ENCODE data around the gene FAM3B. TPM values are rescaled to one million over a fixed set of nuclear protein-coding genes. Genes with fewer than 3 reads are reported as not detected.

Gene FAM3B
- total RNA-seq, 1 experiment from 2014 or later: not detected

DNA sequence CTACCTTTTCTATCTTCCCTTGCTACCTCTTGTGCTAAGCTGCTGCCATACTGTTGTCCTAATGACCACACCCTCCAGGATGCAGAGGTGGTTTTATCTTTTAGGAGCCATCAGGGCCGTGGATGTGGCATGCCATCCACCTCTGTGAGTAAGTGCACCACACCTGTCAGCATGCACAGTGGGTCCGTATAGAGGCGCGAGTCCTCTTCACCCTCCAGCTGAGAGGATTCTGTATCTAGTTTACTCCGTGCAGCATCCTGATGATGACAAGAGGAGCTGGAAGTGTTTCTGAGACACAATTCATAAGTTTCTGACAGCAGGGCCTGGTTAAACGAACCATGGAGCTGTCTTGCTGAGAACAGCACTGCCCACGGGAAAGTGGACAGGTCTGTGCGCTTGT, 11.2 kb downstream of the FAM3B start:
- Histone ChIP-seq H3K4me1 (ENCODE audit: control insufficient read depth, insufficient read depth, low read length) (no peaks in the 10 kb centered on the region), H3K27me3 (ENCODE audit: control insufficient read depth, insufficient read depth, low read length) (no peaks in the 10 kb centered on the region), H3K27ac (ENCODE audit: low read length) (no peak overlapping the region), H3K9me3 (ENCODE audit: control insufficient read depth, insufficient read depth, low read depth, low read length) (no peaks in the 10 kb centered on the region), H3K36me3 (ENCODE audit: control insufficient read depth, insufficient read depth, low read length) (no peaks in the 10 kb centered on the region), H3K4me3 (ENCODE audit: low read depth in 2 of 2, low read length in 2 of 2) (no peak overlapping the region)
- BruUV-seq (replicated peaks): no TSS peak
- TF ChIP-seq POLR2AphosphoS5 (IDR thresholded peaks at IDR 0.05; ENCODE audit: low read depth, low read length): no peak
- TF ChIP-seq SIN3A (IDR thresholded peaks at IDR 0.05; ENCODE audit: borderline replicate concordance, insufficient read depth, low read depth, low read length): no peak
- TF ChIP-seq, protein P1, sequence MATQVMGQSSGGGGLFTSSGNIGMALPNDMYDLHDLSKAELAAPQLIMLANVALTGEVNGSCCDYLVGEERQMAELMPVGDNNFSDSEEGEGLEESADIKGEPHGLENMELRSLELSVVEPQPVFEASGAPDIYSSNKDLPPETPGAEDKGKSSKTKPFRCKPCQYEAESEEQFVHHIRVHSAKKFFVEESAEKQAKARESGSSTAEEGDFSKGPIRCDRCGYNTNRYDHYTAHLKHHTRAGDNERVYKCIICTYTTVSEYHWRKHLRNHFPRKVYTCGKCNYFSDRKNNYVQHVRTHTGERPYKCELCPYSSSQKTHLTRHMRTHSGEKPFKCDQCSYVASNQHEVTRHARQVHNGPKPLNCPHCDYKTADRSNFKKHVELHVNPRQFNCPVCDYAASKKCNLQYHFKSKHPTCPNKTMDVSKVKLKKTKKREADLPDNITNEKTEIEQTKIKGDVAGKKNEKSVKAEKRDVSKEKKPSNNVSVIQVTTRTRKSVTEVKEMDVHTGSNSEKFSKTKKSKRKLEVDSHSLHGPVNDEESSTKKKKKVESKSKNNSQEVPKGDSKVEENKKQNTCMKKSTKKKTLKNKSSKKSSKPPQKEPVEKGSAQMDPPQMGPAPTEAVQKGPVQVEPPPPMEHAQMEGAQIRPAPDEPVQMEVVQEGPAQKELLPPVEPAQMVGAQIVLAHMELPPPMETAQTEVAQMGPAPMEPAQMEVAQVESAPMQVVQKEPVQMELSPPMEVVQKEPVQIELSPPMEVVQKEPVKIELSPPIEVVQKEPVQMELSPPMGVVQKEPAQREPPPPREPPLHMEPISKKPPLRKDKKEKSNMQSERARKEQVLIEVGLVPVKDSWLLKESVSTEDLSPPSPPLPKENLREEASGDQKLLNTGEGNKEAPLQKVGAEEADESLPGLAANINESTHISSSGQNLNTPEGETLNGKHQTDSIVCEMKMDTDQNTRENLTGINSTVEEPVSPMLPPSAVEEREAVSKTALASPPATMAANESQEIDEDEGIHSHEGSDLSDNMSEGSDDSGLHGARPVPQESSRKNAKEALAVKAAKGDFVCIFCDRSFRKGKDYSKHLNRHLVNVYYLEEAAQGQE (IDR thresholded peaks at IDR 0.05; ENCODE audit: insufficient read depth in 1 of 2, low read depth in 2 of 2, low read length in 1 of 2): no peak
- TF ChIP-seq, protein P2, sequence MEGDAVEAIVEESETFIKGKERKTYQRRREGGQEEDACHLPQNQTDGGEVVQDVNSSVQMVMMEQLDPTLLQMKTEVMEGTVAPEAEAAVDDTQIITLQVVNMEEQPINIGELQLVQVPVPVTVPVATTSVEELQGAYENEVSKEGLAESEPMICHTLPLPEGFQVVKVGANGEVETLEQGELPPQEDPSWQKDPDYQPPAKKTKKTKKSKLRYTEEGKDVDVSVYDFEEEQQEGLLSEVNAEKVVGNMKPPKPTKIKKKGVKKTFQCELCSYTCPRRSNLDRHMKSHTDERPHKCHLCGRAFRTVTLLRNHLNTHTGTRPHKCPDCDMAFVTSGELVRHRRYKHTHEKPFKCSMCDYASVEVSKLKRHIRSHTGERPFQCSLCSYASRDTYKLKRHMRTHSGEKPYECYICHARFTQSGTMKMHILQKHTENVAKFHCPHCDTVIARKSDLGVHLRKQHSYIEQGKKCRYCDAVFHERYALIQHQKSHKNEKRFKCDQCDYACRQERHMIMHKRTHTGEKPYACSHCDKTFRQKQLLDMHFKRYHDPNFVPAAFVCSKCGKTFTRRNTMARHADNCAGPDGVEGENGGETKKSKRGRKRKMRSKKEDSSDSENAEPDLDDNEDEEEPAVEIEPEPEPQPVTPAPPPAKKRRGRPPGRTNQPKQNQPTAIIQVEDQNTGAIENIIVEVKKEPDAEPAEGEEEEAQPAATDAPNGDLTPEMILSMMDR (IDR thresholded peaks at IDR 0.05): no peak
- TF ChIP-seq TCF7L2 (IDR thresholded peaks at IDR 0.05; ENCODE audit: low read depth, low read length): no peak
- ATAC-seq (no peak), DNase-seq (ENCODE audit: low read depth, low spot score) (no peak)
- intact Hi-C loops (cut with micrococcal nuclease; ENCODE audit: unreplicated experiment) (no loop called here), in situ Hi-C loops (cut with HindIII; ENCODE audit: low pct_unique_long_range_greater_than_20kb, low sequenced_read_pairs) (no loop called here)
- ChIA-PET POLR2A (no interaction called here), CTCF (no interaction called here)

DNA sequence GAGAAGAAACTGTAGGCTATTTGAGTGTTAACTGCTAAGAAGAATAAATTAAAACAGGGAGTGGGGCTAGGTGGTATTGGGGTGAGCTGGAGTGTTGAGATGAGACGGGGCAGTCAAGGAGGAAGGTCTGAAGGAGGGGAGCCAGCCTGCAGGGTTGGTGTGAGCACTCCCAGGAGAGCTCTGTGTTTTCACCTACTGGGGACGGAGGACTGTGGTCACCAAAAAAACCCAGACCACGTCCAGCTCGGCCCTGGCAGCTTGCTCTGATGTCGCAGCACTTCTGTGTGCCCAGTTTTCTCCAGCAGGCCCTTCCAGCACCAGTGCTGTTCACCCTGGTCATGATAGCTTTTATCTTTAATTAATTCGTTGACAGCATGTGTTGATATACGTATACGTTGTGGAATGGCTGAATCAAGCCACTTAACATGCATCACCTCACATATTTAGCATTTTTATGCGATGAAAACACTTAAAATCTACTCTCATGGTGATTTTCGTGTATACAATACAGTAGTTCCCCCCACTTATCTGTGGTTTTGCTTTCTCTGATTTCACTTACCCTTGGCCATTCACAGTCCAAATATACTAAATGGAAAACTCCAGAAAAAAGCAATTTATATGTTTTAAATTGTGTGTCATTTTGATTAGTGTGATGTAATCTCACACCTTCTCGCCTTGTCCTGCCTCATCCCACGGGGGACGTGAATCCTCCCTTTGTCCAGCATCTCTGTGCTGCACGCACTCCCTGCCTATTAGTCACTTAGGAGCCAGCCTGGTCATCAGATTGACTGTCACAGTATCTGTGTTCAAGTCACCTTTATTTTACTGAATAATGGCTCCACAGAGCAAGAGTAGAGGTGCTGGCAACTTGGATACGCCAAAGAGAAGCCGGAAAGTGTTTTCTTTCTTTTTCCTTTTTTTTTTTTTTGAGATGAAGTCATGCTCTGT, 12.3 kb downstream of the FAM3B start:
- Histone ChIP-seq H3K27me3 (ENCODE audit: control insufficient read depth, insufficient read depth, low read length) (no peaks in the 10 kb centered on the region), H3K36me3 (ENCODE audit: control insufficient read depth, insufficient read depth, low read length) (no peaks in the 10 kb centered on the region), H3K27ac (ENCODE audit: low read length) (no peak overlapping the region), H3K9me3 (ENCODE audit: control insufficient read depth, insufficient read depth, low read depth, low read length) (no peaks in the 10 kb centered on the region), H3K4me3 (ENCODE audit: low read depth in 2 of 2, low read length in 2 of 2) (no peak overlapping the region), H3K4me1 (ENCODE audit: control insufficient read depth, insufficient read depth, low read length) (no peaks in the 10 kb centered on the region)
- TF ChIP-seq, protein P2 (IDR thresholded peaks at IDR 0.05): no peak
- TF ChIP-seq TCF7L2 (IDR thresholded peaks at IDR 0.05; ENCODE audit: low read depth, low read length) (no peak), SIN3A (IDR thresholded peaks at IDR 0.05; ENCODE audit: borderline replicate concordance, insufficient read depth, low read depth, low read length) (no peak), POLR2AphosphoS5 (IDR thresholded peaks at IDR 0.05; ENCODE audit: low read depth, low read length) (no peak)
- TF ChIP-seq, protein P1 (IDR thresholded peaks at IDR 0.05; ENCODE audit: insufficient read depth in 1 of 2, low read depth in 2 of 2, low read length in 1 of 2): no peak
- in situ Hi-C loops (cut with HindIII; ENCODE audit: low pct_unique_long_range_greater_than_20kb, low sequenced_read_pairs): no loop called here
- no TSS peak for BruUV-seq (replicated peaks)
- intact Hi-C loops (cut with micrococcal nuclease; ENCODE audit: unreplicated experiment): no loop called here
- DNase-seq (ENCODE audit: low read depth, low spot score) (no peak), ATAC-seq (no peak)
- ChIA-PET CTCF (no interaction called here), POLR2A (no interaction called here)
